Astrocyte (in vitro differentiated cells and primary cell): ENCODE data around the gene TWF1. TPM values are rescaled to one million over a fixed set of nuclear protein-coding genes. Genes with fewer than 3 reads are reported as not detected.
A peak's percentile ranks its signal among the peaks of the same experiment; 100 is the strongest.

Experiments
- DNase-seq: peaks from one replicate; pipeline ENCODE4 v3.0.0-alpha.2; 2010; ENCODE audit warnings: low read depth
- FAIRE-seq: peaks from 2 replicates; lab custom pipeline; 2011; peaks lifted over from hg19 to GRCh38; lab: Jason Lieb, UNC
- H2AFZ ChIP-seq: 2 replicates; pipeline ENCODE4 v1.6.0; 2012; ENCODE audit warnings: low read depth, low read length, inconsistent platforms
- H3K27ac ChIP-seq: 2 replicates; pipeline ENCODE4 v1.5.1; 2011; ENCODE audit warnings: low read depth, low read length, inconsistent platforms
- H3K27me3 ChIP-seq: 2 replicates; pipeline ENCODE4 v1.6.0; 2011; ENCODE audit warnings: low read length, inconsistent platforms; ENCODE audit not compliant: insufficient read depth
- H3K36me3 ChIP-seq: 2 replicates; pipeline ENCODE4 v1.5.1; 2011; ENCODE audit warnings: low read length, inconsistent platforms; ENCODE audit not compliant: insufficient read depth
- H3K4me1 ChIP-seq: 2 replicates; pipeline ENCODE4 v1.5.1; 2011; ENCODE audit warnings: low read length, inconsistent platforms; ENCODE audit not compliant: insufficient read depth
- H3K4me2 ChIP-seq: 2 replicates; pipeline ENCODE4 v1.6.0; 2012; ENCODE audit warnings: low read length, inconsistent platforms
- H3K4me3 ChIP-seq: 2 replicates; pipeline ENCODE4 v1.5.1; 2011; ENCODE audit warnings: low read depth, mild to moderate bottlenecking, low read length, inconsistent platforms; ENCODE audit not compliant: insufficient read depth
- H3K79me2 ChIP-seq: 2 replicates; pipeline ENCODE4 v1.6.0; 2012; ENCODE audit warnings: mild to moderate bottlenecking, low read length, inconsistent platforms; ENCODE audit not compliant: insufficient read depth
- H3K9ac ChIP-seq: 2 replicates; pipeline ENCODE4 v1.6.0; 2012; ENCODE audit warnings: mild to moderate bottlenecking, low read length, inconsistent platforms
- H3K9me3 ChIP-seq: 2 replicates; pipeline ENCODE4 v1.5.1; 2012; ENCODE audit warnings: low read depth, mild to moderate bottlenecking, low read length, inconsistent platforms; ENCODE audit not compliant: insufficient read depth
- H4K20me1 ChIP-seq: 2 replicates; pipeline ENCODE4 v1.6.0; 2012; ENCODE audit warnings: low read length, inconsistent platforms; ENCODE audit not compliant: insufficient read depth
- H3K27ac Mint-ChIP-seq: one replicate; pipeline ENCODE4 v1.8.0; 2021; ENCODE audit warnings: mild to moderate bottlenecking, mixed read lengths; ENCODE audit not compliant: unreplicated experiment
- H3K27me3 Mint-ChIP-seq: one replicate; pipeline ENCODE4 v1.8.0; 2021; ENCODE audit warnings: low read depth, mixed read lengths; ENCODE audit not compliant: unreplicated experiment
- H3K36me3 Mint-ChIP-seq: one replicate; pipeline ENCODE4 v1.8.0; 2021; ENCODE audit warnings: low read depth, mixed read lengths; ENCODE audit not compliant: unreplicated experiment
- H3K4me1 Mint-ChIP-seq: one replicate; pipeline ENCODE4 v1.8.0; 2021; ENCODE audit warnings: low read depth, mixed read lengths; ENCODE audit not compliant: unreplicated experiment
- H3K4me3 Mint-ChIP-seq: one replicate; pipeline ENCODE4 v1.8.0; 2021; ENCODE audit warnings: mild to moderate bottlenecking, moderate library complexity, mixed read lengths; ENCODE audit not compliant: unreplicated experiment
- H3K9me3 Mint-ChIP-seq: one replicate; pipeline ENCODE4 v1.8.0; 2021; ENCODE audit warnings: mild to moderate bottlenecking, mixed read lengths; ENCODE audit not compliant: unreplicated experiment
- CTCF ChIP-seq: IDR thresholded peaks from 2 replicates; pipeline ENCODE4 v1.5.1; 2011; ENCODE audit warnings: low read depth, mild to moderate bottlenecking, inconsistent platforms, low read length, moderate library complexity; ENCODE audit not compliant: insufficient read depth
- EZH2 ChIP-seq: IDR thresholded peaks from 2 replicates; pipeline ENCODE4 v1.6.1; 2012; ENCODE audit warnings: mild to moderate bottlenecking, low read length, inconsistent platforms; ENCODE audit not compliant: insufficient read depth
- total RNA-seq: library from RNA; stranded (reverse); gene quantifications from 2 replicates; pipeline ENCODE4 v1.2.1, GENCODE V29; 2021

TWF1 gene
- total RNA-seq, 1 donor from 2014 or later, result 105 TPM

DNA sequence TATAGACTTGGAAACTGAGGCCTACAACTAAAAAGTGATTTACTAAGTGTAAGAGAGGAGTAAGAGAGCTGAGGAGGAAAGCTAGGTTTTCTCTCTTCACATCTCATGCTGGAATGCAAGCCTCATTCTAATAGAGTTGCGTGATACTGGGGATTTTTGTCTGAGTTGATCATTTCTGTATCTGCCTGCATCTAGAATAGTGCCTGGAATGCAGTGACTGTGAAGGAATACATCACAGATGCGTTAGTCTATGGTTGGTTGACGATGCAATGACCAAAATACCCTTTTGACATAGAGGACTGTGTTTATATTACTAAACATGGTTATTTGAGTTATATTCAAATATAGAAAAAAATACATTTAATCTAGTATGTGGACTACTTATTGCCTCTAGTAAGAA is 20.6 kb upstream of the TWF1 start:
- Histone ChIP-seq H3K4me3 (no peak overlapping the region), H3K27me3 (no peaks in the 10 kb centered on the region), H4K20me1 (no peaks in the 10 kb centered on the region), H3K4me1 (no peaks in the 10 kb centered on the region), H3K9me3 (no peaks in the 10 kb centered on the region), H2AFZ (no peak overlapping the region), H3K36me3 (no peaks in the 10 kb centered on the region), H3K27ac (no peak overlapping the region), H3K4me2 (no peak overlapping the region), H3K79me2 (no peaks in the 10 kb centered on the region), H3K9ac (no peak overlapping the region)
- TF ChIP-seq EZH2 (no peak), CTCF (no peak)
- FAIRE-seq (no peak), DNase-seq (no peak)
- Mint-ChIP-seq H3K4me1 (peaks cover 12% of the 10 kb centered on the region), H3K9me3 (no peaks in the 10 kb centered on the region), H3K27ac (peak overlapping the region; percentile 44), H3K36me3 (no peaks in the 10 kb centered on the region), H3K27me3 (no peaks in the 10 kb centered on the region), H3K4me3 (no peak overlapping the region)

DNA sequence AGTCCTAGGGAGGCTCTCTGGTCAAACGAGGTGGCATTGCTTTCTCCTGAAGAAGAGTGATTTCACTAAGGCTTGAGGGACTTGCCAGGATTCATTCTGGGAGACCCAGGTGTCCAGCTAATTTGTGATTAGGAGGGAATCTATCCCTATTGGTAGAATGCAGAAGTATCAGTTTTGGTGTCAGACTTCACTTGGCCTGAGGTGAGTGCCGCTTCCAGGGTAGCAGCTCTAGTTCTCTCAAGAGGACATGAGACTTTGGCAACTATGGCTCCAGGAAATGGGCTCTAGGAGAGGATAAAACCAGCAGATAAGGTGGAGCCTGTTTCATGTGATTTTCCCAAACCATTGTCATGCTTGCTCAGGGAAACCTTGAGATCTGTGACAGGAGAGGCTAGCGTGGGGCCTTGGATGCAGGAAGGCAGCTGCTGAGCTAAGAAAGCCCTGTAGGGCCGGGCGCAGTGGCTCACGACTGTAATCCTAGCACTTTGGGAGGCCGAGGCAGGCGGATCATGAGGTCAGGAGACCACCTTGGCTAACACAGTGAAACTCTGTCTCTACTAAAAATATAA is 18.2 kb upstream of the TWF1 start:
- Histone ChIP-seq H3K27ac (no peak overlapping the region), H3K79me2 (no peaks in the 10 kb centered on the region), H3K4me3 (no peak overlapping the region), H4K20me1 (no peaks in the 10 kb centered on the region), H2AFZ (no peak overlapping the region), H3K9me3 (no peaks in the 10 kb centered on the region), H3K9ac (no peak overlapping the region), H3K36me3 (no peaks in the 10 kb centered on the region), H3K27me3 (no peaks in the 10 kb centered on the region), H3K4me1 (no peaks in the 10 kb centered on the region), H3K4me2 (no peak overlapping the region)
- DNase-seq, result no peak
- H3K4me3 Mint-ChIP-seq, result no peak overlapping the region
- peaks cover 9% of the 10 kb centered on the region for H3K4me1 Mint-ChIP-seq
- no peak overlapping the region for H3K27ac Mint-ChIP-seq
- no peak for TF ChIP-seq EZH2
- no peak for TF ChIP-seq CTCF
- H3K27me3 Mint-ChIP-seq, result no peaks in the 10 kb centered on the region
- no peaks in the 10 kb centered on the region for H3K9me3 Mint-ChIP-seq
- no peak for FAIRE-seq
- no peaks in the 10 kb centered on the region for H3K36me3 Mint-ChIP-seq

DNA sequence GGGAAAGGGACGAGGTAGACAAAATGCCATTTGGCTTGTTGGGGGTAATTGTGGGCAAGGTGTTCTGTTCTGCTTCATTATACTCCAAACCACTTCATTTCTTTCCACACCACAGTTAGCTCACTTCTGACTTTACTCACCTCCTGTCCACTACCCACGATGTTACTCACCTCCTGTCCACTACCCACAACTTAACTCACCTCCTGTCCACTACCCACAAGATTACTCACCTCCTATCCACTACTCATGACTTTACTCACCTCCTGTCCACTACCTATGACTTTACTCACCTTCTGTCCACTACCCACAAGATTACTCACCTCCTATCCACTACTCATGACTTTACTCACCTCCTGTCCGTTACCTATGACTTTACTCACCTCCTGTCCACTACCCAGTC is 10.1 kb upstream of the TWF1 start:
- FAIRE-seq, result no peak
- H3K4me1 Mint-ChIP-seq, result no peaks in the 10 kb centered on the region
- H3K27ac Mint-ChIP-seq, result no peak overlapping the region

More for the DNA sequence above, 10.1 kb upstream of the TWF1 start:
- no peak overlapping the region for H3K4me3 Mint-ChIP-seq
- H3K9me3 ChIP-seq, result no peaks in the 10 kb centered on the region
- H3K27me3 Mint-ChIP-seq, result no peaks in the 10 kb centered on the region
- no peak overlapping the region for H2AFZ ChIP-seq
- H3K36me3 ChIP-seq, result no peaks in the 10 kb centered on the region
- no peaks in the 10 kb centered on the region for H3K27me3 ChIP-seq
- no peaks in the 10 kb centered on the region for H3K79me2 ChIP-seq
- H3K4me2 ChIP-seq, result no peak overlapping the region
- peak; percentile 22 for DNase-seq
- H3K4me3 ChIP-seq, result no peak overlapping the region
- H4K20me1 ChIP-seq, result no peaks in the 10 kb centered on the region
- H3K36me3 Mint-ChIP-seq, result no peaks in the 10 kb centered on the region
- no peak overlapping the region for H3K9ac ChIP-seq
- no peaks in the 10 kb centered on the region for H3K4me1 ChIP-seq
- H3K27ac ChIP-seq, result no peak overlapping the region
- TF ChIP-seq EZH2 (no peak), CTCF (no peak)
- no peaks in the 10 kb centered on the region for H3K9me3 Mint-ChIP-seq
